ENCODE measurements around the gene SLC45A2. TPM values are rescaled to one million over a fixed set of nuclear protein-coding genes. Genes with fewer than 3 reads are reported as not detected.
A peak's percentile ranks its signal among the peaks of the same experiment; 100 is the strongest.

The SLC45A2 gene
- polyA plus RNA-seq, 3 donors, result not detected

- peaks cover 0 to 2% (median 0%) of the 10 kb centered on the region in 3 donors for H3K27me3 Mint-ChIP-seq (ENCODE audit: low read depth in 3 of 3)
- Histone ChIP-seq H3K9me3 (replicated peaks in 1 of 2; ENCODE audit: control insufficient read depth in 1 of 2, insufficient read depth in 1 of 2, low read length in 2 of 2) (no peaks in the 10 kb centered on the region), H3K4me2 (replicated peaks; ENCODE audit: extremely low read depth, low read length, poor library complexity, severe bottlenecking) (no peak overlapping the region), H2AFZ (ENCODE audit: insufficient read depth, low read depth, low read length, poor library complexity, severe bottlenecking) (no peak overlapping the region), H3K27me3 (ENCODE audit: control insufficient read depth in 2 of 2, insufficient read depth in 2 of 2, low read length in 2 of 2) (no peaks in the 10 kb centered on the region), H4K20me1 (ENCODE audit: insufficient read depth, low read length) (no peaks in the 10 kb centered on the region), H3K36me3 (replicated peaks in 1 of 2; ENCODE audit: control insufficient read depth in 1 of 2, insufficient read depth in 2 of 2, low read length in 2 of 2) (peaks cover 5 to 6% of the 10 kb centered on the region in 2 donors), H3K27ac (ENCODE audit: low read depth in 1 of 2, low read length in 2 of 2) (no peak overlapping the region), H3K79me2 (ENCODE audit: insufficient read depth, low read length) (no peaks in the 10 kb centered on the region), H3K4me3 (replicated peaks in 1 of 3; ENCODE audit: low read depth in 2 of 3, low read length in 3 of 3) (no peak overlapping the region), H3K9ac (ENCODE audit: insufficient read depth, low read length, poor library complexity, severe bottlenecking) (no peak overlapping the region), H3K4me1 (ENCODE audit: control insufficient read depth in 1 of 2, insufficient read depth in 2 of 2, low read length in 2 of 2) (no peaks in the 10 kb centered on the region)
- H3K9me3 Mint-ChIP-seq, result no peaks in the 10 kb centered on the region
- H3K36me3 Mint-ChIP-seq, result peaks cover 16 to 26% of the 10 kb centered on the region in 2 donors
- DNase-seq, result no peak
- no peak overlapping the region for H3K4me3 Mint-ChIP-seq
- no peaks in the 10 kb centered on the region for H3K4me1 Mint-ChIP-seq
- 100% methylated on average over 5 of the region's 9 CpGs for WGBS (ENCODE audit: insufficient coverage)
- peak overlapping the region in 1 of 7 donors; percentile 0 for H3K27ac Mint-ChIP-seq
- intact Hi-C loops (cut with micrococcal nuclease), result no loop called here
- TF ChIP-seq, protein P1, sequence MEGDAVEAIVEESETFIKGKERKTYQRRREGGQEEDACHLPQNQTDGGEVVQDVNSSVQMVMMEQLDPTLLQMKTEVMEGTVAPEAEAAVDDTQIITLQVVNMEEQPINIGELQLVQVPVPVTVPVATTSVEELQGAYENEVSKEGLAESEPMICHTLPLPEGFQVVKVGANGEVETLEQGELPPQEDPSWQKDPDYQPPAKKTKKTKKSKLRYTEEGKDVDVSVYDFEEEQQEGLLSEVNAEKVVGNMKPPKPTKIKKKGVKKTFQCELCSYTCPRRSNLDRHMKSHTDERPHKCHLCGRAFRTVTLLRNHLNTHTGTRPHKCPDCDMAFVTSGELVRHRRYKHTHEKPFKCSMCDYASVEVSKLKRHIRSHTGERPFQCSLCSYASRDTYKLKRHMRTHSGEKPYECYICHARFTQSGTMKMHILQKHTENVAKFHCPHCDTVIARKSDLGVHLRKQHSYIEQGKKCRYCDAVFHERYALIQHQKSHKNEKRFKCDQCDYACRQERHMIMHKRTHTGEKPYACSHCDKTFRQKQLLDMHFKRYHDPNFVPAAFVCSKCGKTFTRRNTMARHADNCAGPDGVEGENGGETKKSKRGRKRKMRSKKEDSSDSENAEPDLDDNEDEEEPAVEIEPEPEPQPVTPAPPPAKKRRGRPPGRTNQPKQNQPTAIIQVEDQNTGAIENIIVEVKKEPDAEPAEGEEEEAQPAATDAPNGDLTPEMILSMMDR (IDR thresholded peaks at IDR 0.05), result no peak
These were observed 41.7 kb upstream of the SLC45A2 start for GRCh38 chr5:34026089-34026761.

- H3K9me3 ChIP-seq (replicated peaks in 1 of 2; ENCODE audit: control insufficient read depth in 1 of 2, insufficient read depth in 1 of 2, low read length in 2 of 2), result no peaks in the 10 kb centered on the region
- no peak overlapping the region for H3K4me3 Mint-ChIP-seq
- no peak overlapping the region for H3K27ac ChIP-seq (ENCODE audit: low read depth in 1 of 2, low read length in 2 of 2)
- TF ChIP-seq, protein P1 (IDR thresholded peaks at IDR 0.05), result no peak
- WGBS (ENCODE audit: insufficient coverage), result no CpG with 5 or more reads among the region's 2 CpGs
- H2AFZ ChIP-seq (ENCODE audit: insufficient read depth, low read depth, low read length, poor library complexity, severe bottlenecking), result no peak overlapping the region
- H3K4me1 Mint-ChIP-seq, result no peaks in the 10 kb centered on the region
- no peaks in the 10 kb centered on the region for H3K9me3 Mint-ChIP-seq
- H3K79me2 ChIP-seq (ENCODE audit: insufficient read depth, low read length), result no peaks in the 10 kb centered on the region
- H3K9ac ChIP-seq (ENCODE audit: insufficient read depth, low read length, poor library complexity, severe bottlenecking), result no peak overlapping the region
- peaks cover 15 to 31% of the 10 kb centered on the region in 2 donors for H3K36me3 Mint-ChIP-seq
- H3K4me1 ChIP-seq (ENCODE audit: control insufficient read depth in 1 of 2, insufficient read depth in 2 of 2, low read length in 2 of 2), result no peaks in the 10 kb centered on the region
- no peaks in the 10 kb centered on the region for H4K20me1 ChIP-seq (ENCODE audit: insufficient read depth, low read length)
- H3K27me3 ChIP-seq (ENCODE audit: control insufficient read depth in 2 of 2, insufficient read depth in 2 of 2, low read length in 2 of 2), result no peaks in the 10 kb centered on the region
- no peak overlapping the region for H3K4me2 ChIP-seq (replicated peaks; ENCODE audit: extremely low read depth, low read length, poor library complexity, severe bottlenecking)
- H3K36me3 ChIP-seq (replicated peaks in 1 of 2; ENCODE audit: control insufficient read depth in 1 of 2, insufficient read depth in 2 of 2, low read length in 2 of 2), result peaks cover 5 to 6% of the 10 kb centered on the region in 2 donors
- H3K4me3 ChIP-seq (replicated peaks in 1 of 3; ENCODE audit: low read depth in 2 of 3, low read length in 3 of 3), result no peak overlapping the region
- intact Hi-C loops (cut with micrococcal nuclease), result no loop called here
- H3K27ac Mint-ChIP-seq, result no peak overlapping the region
- DNase-seq, result no peak
- no peaks in the 10 kb centered on the region for H3K27me3 Mint-ChIP-seq (ENCODE audit: low read depth in 3 of 3)
These were observed 37.7 kb upstream of the SLC45A2 start for GRCh38 chr5:34022121-34022705.

Measured in CD14-positive monocyte (primary cell).